ENCODE data around the gene CARS2.

DNA sequence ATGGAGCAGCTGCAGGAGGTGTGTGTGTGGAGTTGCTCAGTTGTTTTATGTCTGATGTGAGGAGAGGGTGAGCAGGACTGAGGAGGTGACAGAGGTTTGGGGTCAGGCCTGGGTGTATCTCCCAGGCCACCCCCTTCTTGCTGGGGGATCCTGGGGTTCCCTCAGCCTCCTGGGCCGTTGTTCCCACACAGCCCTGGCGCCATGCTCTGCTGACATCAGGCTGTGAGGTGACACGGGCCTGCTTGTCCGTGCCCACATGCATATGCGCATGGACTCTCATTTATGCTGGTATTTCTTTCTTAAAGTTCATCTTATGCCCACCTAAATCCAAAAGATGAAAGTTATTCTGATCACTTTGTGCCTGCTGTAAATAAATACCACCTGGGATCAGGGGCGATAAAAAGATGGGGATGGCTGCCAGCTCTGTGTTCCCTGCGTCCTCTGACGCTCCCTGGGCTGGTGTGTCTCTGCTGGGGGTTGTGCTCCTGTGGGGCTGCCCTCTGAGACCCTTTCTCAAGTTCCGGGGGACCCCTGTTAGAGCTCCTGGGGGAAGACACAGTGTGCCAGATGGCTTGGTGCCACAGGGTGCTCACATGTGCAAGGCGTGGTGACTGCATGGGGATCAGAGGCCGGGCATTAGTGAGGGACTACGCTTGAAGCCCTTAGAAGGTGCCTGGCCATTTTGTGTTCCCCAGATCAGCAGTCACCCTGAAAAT lies 78.0 kb downstream of the CARS2 start:
- TF ChIP-seq CTCF (IDR thresholded peaks at IDR 0.05; ENCODE audit: insufficient read depth, low read length, poor library complexity, severe bottlenecking) (no peak), EZH2phosphoT487 (conservative IDR thresholded peaks at IDR 0.05; ENCODE audit: low read length) (no peak)
